HepG2 (cell line): Measurements from ENCODE around the gene CAMKMT. TPM values are rescaled to one million over a fixed set of nuclear protein-coding genes. Genes with fewer than 3 reads are reported as not detected.

Experiments used
- ATF7-NPFF ChIP-seq: sonication (generic); formaldehyde crosslinking; IDR thresholded peaks from 2 replicates; pipeline ENCODE4 v1.8.1; 2023; ENCODE audit warnings: mild to moderate bottlenecking, low read depth, missing genetic modification reagents, moderate library complexity
- MAX ChIP-seq: IDR thresholded peaks from 2 replicates; pipeline ENCODE4 v1.6.1; 2012; ENCODE audit warnings: inconsistent platforms
- NBN ChIP-seq: fragments of 450-650 bp; conservative IDR thresholded peaks from 2 replicates; pipeline ENCODE4 v1.6.1; 2017
- NR2F6 ChIP-seq, 2 experiments: IDR thresholded peaks; 2 replicates each; pipeline ENCODE4 v1.6.1; 2016; ENCODE audit warnings: antibody characterized with exemption in 1 of 2, mild to moderate bottlenecking in 1 of 2
- SMARCE1 ChIP-seq: fragments of 450-650 bp; IDR thresholded peaks from 2 replicates; pipeline ENCODE4 v1.6.1; 2017; ENCODE audit warnings: borderline replicate concordance
- THAP8 ChIP-seq: sonication (generic); formaldehyde crosslinking; IDR thresholded peaks from 2 replicates; pipeline ENCODE4 v1.5.1; 2020; ENCODE audit warnings: missing genetic modification reagents, mild to moderate bottlenecking, borderline replicate concordance
- ZHX2 ChIP-seq, 2 experiments: sonication (generic) in 1 of 2; formaldehyde crosslinking in 1 of 2; IDR thresholded peaks; 2 replicates each; pipeline versions ENCODE4 v1.6.1 to v1.9.0; 2014 to 2022; ENCODE audit warnings: antibody characterized with exemption in 1 of 2, borderline replicate concordance in 1 of 2, inconsistent platforms in 1 of 2, low read depth in 1 of 2, missing genetic modification reagents in 1 of 2
- ZNF138 ChIP-seq: sonication (generic); formaldehyde crosslinking; IDR thresholded peaks from 2 replicates; pipeline ENCODE4 v1.5.0; 2020; ENCODE audit warnings: mild to moderate bottlenecking, low read depth, missing genetic modification reagents
- ZNF253 ChIP-seq: sonication (generic); formaldehyde crosslinking; IDR thresholded peaks from 2 replicates; pipeline ENCODE4 v1.8.0; 2022; ENCODE audit warnings: mild to moderate bottlenecking, missing genetic modification reagents, borderline replicate concordance
- ZNF605 ChIP-seq: sonication (generic); formaldehyde crosslinking; IDR thresholded peaks from 2 replicates; pipeline ENCODE4 v1.8.0; 2022; ENCODE audit warnings: mild to moderate bottlenecking, missing genetic modification reagents
- ZNF607 ChIP-seq: sonication (generic); formaldehyde crosslinking; IDR thresholded peaks from 2 replicates; pipeline ENCODE4 v1.5.1; 2020; ENCODE audit warnings: missing genetic modification reagents, mild to moderate bottlenecking, borderline replicate concordance
- ZNF646 ChIP-seq: sonication (generic); formaldehyde crosslinking; IDR thresholded peaks from 2 replicates; pipeline ENCODE4 v1.9.0; 2021; ENCODE audit warnings: mild to moderate bottlenecking, missing genetic modification reagents
- ZNF788 ChIP-seq: sonication (generic); formaldehyde crosslinking; IDR thresholded peaks from 2 replicates; pipeline ENCODE4 v1.5.0; 2020; ENCODE audit warnings: mild to moderate bottlenecking, missing genetic modification reagents, borderline replicate concordance
- ZSCAN31 ChIP-seq: sonication (generic); formaldehyde crosslinking; IDR thresholded peaks from 2 replicates; pipeline ENCODE4 v1.5.0; 2020; ENCODE audit warnings: low read depth, mild to moderate bottlenecking, missing genetic modification reagents
- polyA plus RNA-seq, 8 experiments: library from polyadenylated mRNA; depleted of rRNA in 3 of 8; stranded (reverse) in 7 of 8; unstranded in 1 of 8; fragments of >200 nt; fragmentation: Illumina TruSeq in 4 of 8; extraction: Trizol in 4 of 8; gene quantifications; 2 replicates each; pipeline versions ENCODE4 v1.2.1 to v1.2.3, GENCODE V29; 2011 to 2016; ENCODE audit warnings: low read depth in 4 of 8, missing spikeins in 1 of 8, mixed read lengths in 1 of 8; ENCODE audit not compliant: insufficient read depth in 1 of 8
- total RNA-seq, 5 experiments: library from RNA; depleted of rRNA; stranded (reverse); fragments of >200 nt; fragmentation: Illumina TruSeq; extraction: Trizol; gene quantifications; 2 replicates each; pipeline ENCODE4 v1.2.3, GENCODE V29; 2016; ENCODE audit warnings: low read depth in 1 of 5

The CAMKMT gene
- total and polyA plus RNA-seq, 2 of the 13 experiments (the other 11 are each of a cell fraction or from before 2014, with no cell fraction given): 6.9 to 20.8 TPM

GRCh38 chr2:44361330-44362206, at the start of gene CAMKMT, which contains the start of gene PREPL (continued):
- TF ChIP-seq ZNF646 (CRISPR knock-in tag): no peak
- TF ChIP-seq ZNF605 (CRISPR knock-in tag): peak; percentile 98
- TF ChIP-seq ATF7-NPFF: peak; percentile 73
- TF ChIP-seq ZNF788: peak; percentile 98
- 0 out of 2 replicates have a peak, but pooled peaks have one; percentile 11 for TF ChIP-seq ZNF253
- no peak for TF ChIP-seq SMARCE1
- TF ChIP-seq NBN: no peak
- peak; percentile 86 for TF ChIP-seq MAX
- no peak for TF ChIP-seq THAP8 (CRISPR knock-in tag)
- TF ChIP-seq ZNF138: peak; percentile 41; the same call in 1 of the 2 replicates
- peak; percentile 99 for TF ChIP-seq ZHX2 (IDR thresholded peaks at IDR 0.05; ENCODE audit: low read depth)
- no peak for TF ChIP-seq ZHX2 (CRISPR knock-in tag; IDR thresholded peaks at IDR 0.05; ENCODE audit: borderline replicate concordance)
- peak; percentile 89; the same call in 1 of the 2 replicates for TF ChIP-seq ZNF607
- TF ChIP-seq ZSCAN31: peak; percentile 96
- TF ChIP-seq NR2F6 (IDR thresholded peaks at IDR 0.05): no peak
- TF ChIP-seq NR2F6 (CRISPR knock-in tag; IDR thresholded peaks at IDR 0.05): 0 out of 2 replicates have a peak, but pooled peaks have one; percentile 42
